Left lobe of liver (tissue), 2 donors: ENCODE measurements around the gene SMIM9. TPM values are rescaled to one million over a fixed set of nuclear protein-coding genes. Genes with fewer than 3 reads are reported as not detected.
"Not testable (repeated sequence)": the region's sequence is repeated elsewhere in the genome, so short reads cannot be mapped to it uniquely, and the experiment has no call there.

Source experiments
- ATAC-seq: fragments of 200-7000 bp; cut with Tn5 transposase; one replicate; pipeline ENCODE4 v1.9.1; 2020; ENCODE audit warnings: mild to moderate bottlenecking, moderate library complexity
- DNase-seq: peaks from one replicate; pipeline ENCODE4 v3.0.0-alpha.2; 2020; ENCODE audit warnings: low spot score
- total RNA-seq: library from RNA; stranded (reverse); gene quantifications from one replicate; pipeline ENCODE4 v1.2.1, GENCODE V29; 2021
- donor health status: DM: no; HTN: no; CAD: no; lungs with moderate emphysema.
- donor health status: DM: no; HTN: yes; CAD: no.

Gene SMIM9
- total RNA-seq, 1 donor from 2014 or later: not detected

DNA sequence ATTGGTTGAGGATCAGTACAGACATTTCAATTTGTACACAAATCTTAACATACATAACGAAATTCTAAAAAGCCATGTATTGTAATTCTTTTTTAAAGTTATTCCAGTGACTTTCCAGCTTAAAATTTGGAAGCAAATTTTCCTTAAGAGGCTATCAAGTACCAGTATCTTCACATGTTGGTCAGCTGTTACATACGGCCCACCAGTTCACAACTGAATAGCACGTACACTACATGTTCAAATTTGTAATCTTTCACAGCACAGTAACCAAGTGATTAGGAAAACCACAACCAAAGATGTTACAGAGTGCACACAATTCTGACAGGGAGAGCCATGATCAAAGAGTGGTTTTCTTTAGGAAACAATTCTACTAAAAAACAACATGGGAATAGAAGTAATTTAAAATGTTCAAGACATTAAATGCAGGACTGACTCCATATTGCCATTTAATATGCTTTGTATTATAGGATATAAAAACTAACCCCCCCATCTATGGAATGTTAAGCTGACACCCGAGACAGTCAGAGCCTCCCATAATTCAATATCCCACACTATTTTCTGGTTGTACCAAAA lies 18.1 kb downstream of the SMIM9 start:
- ATAC-seq, DNase-seq: not testable (repeated sequence)

DNA sequence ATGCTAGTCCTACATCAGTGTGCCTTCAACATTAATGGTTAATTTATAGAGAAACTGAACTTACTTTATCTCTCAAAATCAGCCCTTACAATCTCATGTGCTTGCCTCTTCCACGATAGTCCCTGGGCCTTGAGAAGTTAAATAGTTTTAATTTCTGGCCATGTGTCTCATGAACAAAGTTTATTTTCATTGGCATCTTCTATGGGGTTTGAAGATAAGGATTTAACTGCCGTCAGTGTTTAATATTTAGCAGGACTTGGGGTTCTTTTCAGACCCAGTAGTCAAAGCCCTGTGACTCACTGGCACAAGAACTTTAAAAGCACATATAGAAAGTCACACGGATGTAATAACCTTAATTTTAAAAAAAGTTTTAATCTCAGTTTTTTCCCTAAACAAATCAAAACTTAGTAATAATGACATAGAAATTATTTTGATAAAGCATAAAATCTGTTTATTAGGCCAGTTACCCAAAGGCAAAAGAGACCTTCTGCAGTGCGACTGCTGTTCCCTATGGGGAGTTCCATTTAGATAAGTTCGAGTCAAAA lies 19.1 kb downstream of the SMIM9 start:
- DNase-seq (no peak), ATAC-seq (peak; percentile 75)

DNA sequence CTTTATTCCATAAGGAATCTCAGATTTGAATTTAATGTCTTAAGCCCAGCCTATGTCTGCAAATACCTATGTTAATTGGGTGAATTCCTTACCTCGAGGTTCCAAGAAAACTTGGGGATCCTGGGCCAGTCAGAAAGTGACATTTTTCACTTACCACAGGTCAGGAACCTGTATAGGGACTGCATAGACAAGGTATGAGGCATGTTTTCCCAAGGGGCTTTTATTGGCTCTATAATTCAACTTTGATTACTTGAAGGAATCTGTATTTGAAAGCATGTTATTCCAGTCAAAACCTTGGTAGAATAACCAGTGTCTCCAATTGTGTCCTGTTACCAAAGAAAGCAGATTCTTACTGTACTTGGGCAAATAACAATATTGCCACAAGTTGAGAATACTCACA lies 20.7 kb downstream of the SMIM9 start:
- ATAC-seq (no peak), DNase-seq (no peak)

DNA sequence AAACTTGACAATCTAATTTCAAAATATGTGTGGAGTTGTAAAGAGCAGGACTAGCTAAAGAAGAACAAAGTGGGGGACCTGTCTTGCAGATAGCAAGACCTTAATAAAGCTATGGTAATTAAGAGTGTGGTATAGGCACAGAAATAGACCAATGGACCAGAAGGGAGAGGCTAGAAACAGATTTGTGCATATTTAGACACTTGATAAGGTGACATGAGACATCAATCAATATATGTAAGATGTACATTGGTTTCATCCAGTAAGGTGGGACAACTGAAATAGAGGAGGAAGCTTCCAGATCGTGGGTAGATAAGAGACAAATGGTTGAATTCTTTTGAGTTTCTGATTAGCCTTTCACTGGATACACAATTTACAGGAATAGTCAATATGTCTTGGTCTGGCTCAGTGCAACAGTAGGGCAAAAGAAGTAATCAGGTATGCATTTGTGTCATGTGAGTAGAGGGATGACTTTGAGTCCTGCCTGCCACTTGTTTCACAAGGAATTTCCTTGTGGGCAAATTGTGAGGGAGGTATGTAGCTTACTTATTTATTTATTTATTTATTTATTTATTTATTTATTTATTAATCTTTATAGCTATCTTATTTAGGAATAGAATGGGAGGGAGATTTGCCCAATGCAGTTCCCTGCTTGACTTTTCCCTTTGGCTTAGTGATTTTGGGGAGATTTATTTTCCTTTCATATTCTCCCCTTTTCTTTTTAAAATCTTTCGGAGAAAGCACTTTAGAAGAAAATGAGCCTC lies 21.9 kb downstream of the SMIM9 start:
- DNase-seq (no peak), ATAC-seq (no peak)

DNA sequence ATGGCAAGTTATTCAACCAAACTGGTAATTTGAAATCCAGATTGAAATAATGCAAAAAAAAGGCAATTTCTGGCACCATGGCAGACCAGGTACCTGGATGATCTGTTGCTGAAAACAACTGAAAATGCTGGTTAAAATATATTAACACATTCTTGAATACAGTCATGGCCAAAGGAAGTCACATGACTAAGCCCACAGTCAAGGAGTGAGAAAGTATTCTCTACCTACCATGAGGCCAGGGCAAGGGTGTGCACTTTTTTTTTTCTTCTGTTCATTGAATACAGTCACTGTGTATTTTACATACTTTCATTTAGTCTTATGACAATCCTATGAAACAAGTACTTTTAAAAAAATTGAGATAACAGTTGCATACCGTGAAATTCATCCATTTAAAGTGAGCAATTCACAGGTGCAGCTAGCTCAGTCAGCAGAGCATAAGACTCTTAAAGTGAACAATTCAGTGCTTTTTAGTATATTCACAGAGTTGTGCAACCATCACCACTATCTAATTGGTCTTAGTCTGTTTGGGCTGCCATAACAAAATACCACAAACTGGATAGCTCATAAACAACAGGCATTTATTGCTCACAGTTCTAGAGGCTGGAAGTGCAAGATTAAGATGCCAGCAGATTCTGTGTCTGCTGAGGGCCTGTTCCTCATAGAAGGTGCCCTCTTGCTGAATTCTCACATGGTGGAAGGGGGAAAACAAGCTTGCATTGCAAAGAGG lies 24.4 kb downstream of the SMIM9 start:
- no peak for DNase-seq
- no peak for ATAC-seq

DNA sequence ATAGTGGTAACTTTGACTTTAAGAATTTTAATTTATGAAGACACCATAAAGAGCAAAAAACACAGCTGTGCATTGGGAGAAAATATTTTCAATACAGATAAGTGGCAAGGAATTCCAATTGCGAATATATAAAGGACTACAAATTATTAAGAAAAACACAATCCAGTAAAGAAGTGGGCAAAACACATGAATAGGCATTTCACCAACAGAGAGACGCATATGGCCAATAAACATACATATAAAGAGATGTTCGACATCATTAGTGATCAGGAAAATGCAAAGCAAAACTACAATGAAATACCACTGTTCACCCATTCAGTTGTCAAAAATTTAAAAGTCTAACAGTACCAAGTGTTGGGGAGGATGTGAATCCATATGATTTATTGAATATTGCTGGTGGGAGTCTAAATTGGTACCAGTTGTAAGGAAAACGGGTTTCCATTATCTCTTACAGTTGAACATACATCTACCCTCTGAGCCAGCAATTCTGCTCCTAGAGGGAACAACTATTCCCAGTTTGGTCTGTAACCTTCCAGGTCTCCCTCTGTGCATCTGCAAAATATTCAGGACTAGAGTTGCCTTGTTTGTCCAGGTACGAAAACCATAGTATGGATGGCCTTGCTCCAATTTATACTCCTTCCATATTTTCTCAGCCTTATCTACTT lies 27.5 kb downstream of the SMIM9 start:
- no peak for DNase-seq
- ATAC-seq: no peak

DNA sequence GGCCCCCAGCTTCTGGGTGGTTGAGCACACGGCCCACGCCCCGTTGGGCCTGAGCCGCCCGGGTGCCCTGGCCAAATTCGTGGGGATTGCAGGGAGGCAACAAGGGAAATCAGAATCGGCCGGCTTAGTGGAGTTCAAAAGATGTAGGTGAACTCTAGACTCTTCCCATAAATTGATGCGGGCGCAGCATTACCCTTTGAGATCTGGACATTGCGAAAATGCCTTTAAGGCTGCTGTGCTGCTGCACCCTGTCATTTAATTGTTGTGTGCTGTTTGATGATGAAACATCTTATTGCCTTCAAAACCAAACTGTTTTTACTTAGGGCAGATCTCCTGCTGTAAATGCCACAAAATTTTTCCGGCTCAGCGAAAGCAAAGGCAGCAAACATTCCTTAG lies 28.8 kb downstream of the SMIM9 start:
- DNase-seq (no peak), ATAC-seq (peak; percentile 50)

DNA sequence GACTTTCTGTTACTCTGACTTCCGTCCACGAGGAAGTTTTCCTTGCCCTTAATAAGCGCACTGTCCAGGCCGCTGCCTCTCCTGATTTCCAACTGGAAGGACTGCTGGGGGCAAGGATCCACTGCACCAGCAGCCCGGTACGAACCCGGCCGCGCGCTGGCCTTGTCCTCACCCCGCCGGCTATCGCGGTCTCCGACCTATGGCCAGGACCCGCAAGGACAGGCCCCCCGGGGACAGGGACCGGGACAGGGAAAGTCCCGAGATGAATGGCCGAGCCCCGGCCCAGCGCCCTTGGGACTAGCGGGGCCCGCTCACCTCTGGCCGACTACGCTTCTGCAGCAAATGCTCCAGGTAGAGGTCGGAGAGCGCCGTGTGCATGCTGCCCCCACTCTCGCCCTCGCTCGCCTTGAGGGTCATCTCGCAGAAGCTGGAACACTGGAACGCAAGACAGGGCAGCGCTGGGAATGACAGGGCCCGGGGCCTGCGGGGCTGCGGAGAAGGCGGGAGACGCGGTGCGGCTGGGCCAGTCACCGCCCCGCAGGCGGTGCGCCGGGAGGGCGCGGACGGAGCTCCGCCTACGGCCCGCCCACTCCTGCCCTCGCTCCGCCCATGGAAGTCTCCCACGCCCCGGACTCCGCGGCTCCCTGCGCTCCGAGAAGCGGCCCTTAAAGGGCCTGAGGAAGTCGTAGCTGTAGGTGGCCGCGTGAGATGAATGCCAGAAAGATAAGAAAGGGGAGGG lies 29.3 kb downstream of the SMIM9 start, which contains the start of gene MPP1:
Gene MPP1, minus strand, starts transcription at position 529 of the 739 bp plus-strand sequence. Its CDS starts 112 bp downstream, at position 417.
- ATAC-seq: peak; percentile 97
- peak; percentile 83 for DNase-seq

DNA sequence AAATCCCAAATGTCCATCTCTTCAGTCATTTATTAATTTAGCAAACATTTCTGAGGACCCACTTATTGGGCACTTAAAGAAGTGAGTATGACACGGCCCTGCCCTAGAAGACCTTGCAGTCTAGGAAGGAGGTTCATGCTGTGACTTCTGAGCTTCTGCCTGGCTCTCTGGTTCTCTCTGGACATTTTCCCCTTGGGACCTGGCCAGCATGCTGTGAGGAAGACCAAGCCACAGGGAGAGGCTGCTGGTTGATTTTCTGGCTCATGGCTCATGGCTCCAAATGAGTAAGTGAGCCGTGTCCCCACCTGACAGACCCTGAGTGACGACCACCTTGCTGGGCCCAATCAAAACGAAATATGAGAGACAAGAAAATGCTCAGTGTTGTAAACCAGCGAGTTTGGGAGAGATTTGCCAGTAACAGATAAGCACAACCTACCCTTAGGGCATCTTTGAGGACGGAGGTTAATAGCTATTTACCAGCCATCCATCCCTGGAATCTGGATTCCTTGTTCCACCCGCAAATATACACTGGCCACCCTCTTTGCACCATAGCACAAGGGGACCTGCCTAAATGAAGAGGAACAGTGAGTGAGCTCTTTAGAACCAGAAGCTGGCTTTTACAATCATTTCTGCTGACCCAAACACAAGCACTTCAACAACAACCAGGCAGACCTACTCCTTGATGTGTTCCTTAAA lies 30.1 kb downstream of the SMIM9 start:
- no peak for ATAC-seq

DNA sequence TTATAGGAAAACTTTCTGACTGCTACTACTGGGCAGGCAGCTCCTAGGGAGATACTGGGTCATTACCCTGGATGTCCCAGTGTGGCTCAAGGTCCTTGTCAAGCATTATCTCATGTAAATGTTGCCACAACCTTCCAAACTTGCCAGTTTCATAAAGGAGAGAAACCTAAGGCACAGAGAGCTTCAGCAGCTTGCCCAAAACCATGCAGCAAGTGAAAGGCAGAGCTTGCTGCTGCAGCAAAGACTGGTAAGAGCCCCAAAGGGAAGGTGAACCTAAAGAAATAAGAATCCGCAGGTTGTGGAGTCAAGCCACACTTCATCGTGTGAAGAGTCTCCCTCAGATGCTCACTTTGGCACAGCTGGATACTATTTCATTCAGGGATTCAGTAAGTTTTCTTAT lies 31.5 kb downstream of the SMIM9 start:
- DNase-seq: no peak
- peak; percentile 30 for ATAC-seq

More for the DNA sequence above, 30.1 kb downstream of the SMIM9 start:
- no peak for DNase-seq

DNA sequence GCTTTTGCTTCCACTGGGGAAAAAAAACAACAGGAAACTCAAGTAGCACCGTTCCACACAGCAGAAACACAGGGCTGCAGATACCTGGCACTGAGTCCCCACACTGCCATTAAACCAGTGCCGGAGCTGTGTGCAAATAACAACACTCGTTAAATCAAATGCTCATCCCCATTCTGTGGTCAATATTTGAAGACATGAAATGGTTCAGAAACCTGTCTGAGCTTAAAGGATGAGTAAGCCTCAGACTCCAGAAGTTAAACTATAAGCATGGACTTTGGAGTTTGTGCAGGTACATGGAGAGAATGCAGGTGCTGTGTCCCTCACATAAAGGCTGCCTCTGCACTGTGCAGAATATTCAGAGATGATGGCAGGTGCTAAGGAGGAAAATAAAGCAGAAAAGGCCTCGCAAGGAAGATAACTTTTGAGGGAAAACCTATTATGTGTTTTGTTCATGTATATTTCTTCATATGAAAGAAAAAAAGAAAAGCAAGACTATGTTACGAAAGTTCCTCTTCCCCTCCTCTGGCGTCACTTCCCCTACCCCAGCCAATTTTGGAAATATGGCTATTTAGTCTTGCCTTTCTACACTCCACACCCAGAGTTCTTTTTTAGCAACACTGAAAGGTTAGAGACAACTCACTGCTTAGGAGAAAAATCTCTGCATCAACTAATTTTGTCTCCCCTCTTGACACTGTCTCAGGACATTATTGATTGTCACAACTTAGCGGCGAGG lies 33.8 kb downstream of the SMIM9 start:
- DNase-seq (no peak), ATAC-seq (no peak)

DNA sequence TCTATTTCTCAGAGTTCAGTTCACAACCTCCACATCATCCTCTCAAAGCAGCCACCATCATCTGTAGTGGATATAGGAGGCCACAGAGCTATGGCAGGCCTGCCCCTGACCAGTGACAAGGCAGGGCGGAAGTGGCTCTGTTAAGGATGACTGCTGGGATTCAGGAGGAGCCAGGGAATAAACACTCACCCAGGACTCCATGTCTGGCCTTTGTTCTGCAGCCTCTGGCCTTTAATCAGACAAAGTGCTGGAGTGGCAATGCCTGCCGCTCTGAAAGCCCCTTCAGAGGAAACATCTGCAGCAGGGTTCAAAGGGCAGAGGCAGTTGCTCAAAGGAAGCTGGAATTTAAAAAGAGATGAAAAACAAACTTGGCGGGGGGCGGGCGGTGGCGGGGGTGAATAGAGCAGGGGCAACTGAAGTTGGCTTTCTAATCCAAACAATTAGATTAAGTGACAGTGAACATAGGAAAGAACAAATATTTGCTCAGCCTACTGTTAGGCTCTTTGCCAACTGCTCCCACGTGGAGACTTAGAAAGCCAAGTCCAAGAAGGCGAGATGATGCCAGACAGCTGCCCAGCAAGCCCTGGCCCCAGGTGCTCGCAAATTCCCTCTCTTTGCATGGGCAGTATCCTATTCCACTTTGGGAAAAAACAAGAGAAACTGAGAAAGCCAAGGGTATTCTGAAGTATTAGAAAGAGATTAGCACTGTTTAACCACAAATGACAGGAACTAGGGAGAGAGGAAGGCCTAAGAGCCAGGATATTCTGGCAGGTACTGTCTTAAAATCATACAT lies 34.7 kb downstream of the SMIM9 start:
- ATAC-seq (peak; percentile 53), DNase-seq (peak; percentile 48)

DNA sequence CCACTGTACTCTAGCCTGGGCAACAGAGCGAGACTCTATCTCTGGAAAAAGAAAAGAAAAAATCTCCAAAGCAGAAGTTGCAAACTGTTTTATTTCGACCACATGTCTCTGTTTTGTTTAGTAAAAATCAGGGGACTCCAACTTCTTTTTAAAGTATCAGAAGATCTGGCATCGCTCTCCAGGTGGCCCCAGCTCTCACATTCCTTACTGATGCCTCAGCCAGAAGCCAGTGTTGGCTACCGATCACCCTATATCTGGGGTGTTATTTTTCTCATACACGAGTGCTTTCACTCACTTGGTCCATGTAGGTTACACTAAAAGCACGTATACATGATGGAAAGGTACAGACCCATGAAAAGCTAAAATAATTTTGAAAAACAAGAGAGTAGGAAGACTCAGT lies 37.5 kb downstream of the SMIM9 start:
- ATAC-seq: no peak

DNA sequence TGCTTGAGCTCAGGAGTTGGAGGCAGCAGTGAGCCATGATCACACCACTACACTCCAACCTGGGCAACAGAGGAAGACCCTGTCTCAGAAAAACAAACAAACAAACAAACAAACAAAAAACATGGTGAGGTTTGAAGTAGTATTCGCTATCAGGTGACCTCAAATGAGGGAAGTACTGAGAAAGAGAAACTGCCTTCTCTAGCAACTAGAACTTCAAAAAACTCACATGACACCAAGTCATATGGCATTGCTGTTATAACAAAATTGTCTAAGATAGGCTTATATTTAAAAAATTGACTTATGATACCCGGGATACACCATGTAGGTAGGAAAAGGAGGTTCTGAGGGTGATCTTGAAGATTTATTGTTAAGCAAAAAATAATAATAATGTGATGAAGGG lies 39.4 kb downstream of the SMIM9 start:
- DNase-seq: no peak
- ATAC-seq: no peak

More for the DNA sequence above, 37.5 kb downstream of the SMIM9 start:
- DNase-seq: no peak

DNA sequence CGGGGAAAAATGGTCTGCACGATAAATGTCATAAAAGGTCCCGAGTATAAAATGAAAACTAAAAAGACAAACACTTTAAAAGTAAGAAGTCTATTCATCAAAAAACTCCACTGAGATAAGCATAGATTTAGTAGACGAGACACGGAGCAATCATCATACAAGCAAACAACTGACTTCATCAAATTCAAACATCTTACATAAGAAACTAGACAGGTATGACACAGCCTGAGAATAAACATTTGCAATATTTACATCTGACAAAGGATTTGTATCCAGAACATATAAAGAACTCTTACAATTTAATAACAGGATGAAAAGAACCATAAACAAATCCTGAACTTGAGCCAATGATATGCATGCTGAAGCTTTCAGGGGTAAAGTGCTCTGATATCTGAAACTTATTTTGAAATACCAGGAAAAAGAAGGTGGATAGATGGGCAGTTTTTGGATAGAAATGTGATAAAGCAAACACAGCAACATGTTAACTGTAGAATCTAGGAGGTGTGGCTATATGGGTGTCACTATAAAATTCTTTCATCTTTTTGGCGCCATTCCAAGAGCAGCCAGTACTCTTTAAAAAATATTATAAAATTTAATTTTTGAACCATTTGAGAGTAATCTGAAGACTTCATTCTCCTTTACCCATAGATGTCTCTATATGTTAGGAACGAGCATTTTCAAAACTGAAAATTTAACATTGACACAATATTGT lies 41.2 kb downstream of the SMIM9 start:
- DNase-seq (no peak), ATAC-seq (peak; percentile 26)

DNA sequence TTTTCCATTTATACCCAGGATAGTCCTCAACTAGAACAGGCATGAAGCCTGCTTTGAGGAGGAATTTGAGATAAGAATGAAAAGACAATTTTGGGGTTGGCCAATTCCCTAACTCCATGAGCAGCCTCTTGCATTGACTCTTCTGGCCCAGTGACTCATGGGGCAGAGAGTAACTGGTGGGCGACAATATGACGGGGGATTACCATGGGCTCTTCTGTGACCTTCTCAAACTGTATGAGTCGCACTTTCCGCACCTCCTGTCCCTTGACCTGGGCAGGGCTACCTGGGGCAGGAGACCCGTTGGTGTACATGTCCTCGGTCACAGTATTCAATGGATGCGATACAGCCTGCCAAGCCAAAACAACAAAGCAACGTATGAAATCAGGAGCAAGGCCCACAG lies 42.5 kb downstream of the SMIM9 start:
- ATAC-seq (peak; percentile 12), DNase-seq (no peak)

DNA sequence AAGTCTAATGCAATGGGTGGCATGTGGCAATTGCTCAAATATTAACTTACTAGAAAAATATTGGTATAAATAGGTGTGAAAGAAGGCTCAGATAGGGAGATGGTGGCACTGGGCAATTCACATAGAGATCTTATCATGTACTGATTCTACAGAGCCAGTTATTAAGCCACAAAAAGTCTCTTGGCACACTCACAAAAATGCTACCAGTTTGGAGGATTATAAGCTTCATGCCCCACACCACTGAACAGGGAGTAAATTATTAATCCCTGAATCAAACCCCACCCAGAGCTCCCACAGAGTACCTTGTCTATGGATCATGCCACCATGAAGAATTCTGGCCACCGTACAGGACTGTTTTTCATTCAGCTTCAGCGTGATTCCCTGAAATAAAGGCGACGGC lies 43.0 kb downstream of the SMIM9 start:
- ATAC-seq (peak; percentile 81), DNase-seq (no peak)

DNA sequence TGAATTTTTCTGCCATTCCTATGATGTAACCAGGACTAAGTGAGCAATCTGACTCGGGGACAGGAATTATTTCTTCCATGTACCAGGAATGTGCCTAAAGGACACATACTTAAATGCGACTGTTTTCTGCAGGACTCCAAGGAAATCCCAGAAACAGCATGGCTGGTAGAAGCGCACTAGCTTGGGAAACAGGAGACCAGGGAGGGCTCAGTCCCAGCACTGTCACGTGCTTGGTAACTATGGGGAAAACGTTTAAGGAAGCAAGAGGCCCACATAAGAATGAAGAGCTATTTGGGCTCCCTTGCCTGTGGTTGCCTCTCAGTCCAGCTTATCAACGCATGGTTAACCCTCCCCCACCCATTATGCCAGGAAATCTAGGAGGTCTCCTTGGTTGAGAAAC lies 48.7 kb downstream of the SMIM9 start:
- ATAC-seq (no peak), DNase-seq (no peak)
